Sigmoid colon (tissue), 7 donors: ENCODE measurements around the gene TATDN2. TPM values are rescaled to one million over a fixed set of nuclear protein-coding genes. Genes with fewer than 3 reads are reported as not detected.

Experiments
- DNase-seq: peaks from one replicate; pipeline ENCODE4 v3.0.0-alpha.2; 2019
- H3K27ac ChIP-seq, 4 donors: fragments of 200-600 bp; sonication (generic); one replicate each; pipeline ENCODE4 v1.5.1; 2016 to 2019; ENCODE audit warnings: mild to moderate bottlenecking in 1 of 4
- H3K27me3 ChIP-seq, 3 donors: fragments of 200-600 bp; sonication (generic); one replicate each; pipeline ENCODE4 v1.5.1; 2019; ENCODE audit warnings: mild to moderate bottlenecking in 1 of 3
- H3K36me3 ChIP-seq, 4 donors: fragments of 200-600 bp; sonication (generic); one replicate each; pipeline ENCODE4 v1.5.1; 2016 to 2019
- H3K4me1 ChIP-seq, 4 donors: fragments of 200-600 bp; sonication (generic); one replicate each; pipeline ENCODE4 v1.5.1; 2017 to 2019
- H3K4me3 ChIP-seq, 4 donors: fragments of 200-600 bp; sonication (generic); one replicate each; pipeline ENCODE4 v1.5.1; 2017 to 2019; ENCODE audit warnings: mild to moderate bottlenecking in 2 of 4, moderate library complexity in 1 of 4
- H3K9me3 ChIP-seq, 4 donors: fragments of 200-600 bp in 3 of 4; sonication (generic) in 3 of 4; one replicate each; pipeline versions ENCODE4 v1.5.1 to v1.6.1; 2013 to 2019
- CTCF ChIP-seq, 4 experiments: fragments of 450-650 bp in 3 of 4; fragments of 200-600 bp in 1 of 4; IDR thresholded peaks; one replicate each; pipeline ENCODE4 v1.5.1; 2016 to 2019; ENCODE audit warnings: antibody characterized with exemption in 4 of 4, mild to moderate bottlenecking in 3 of 4, moderate library complexity in 2 of 4
- EP300 ChIP-seq, 4 donors: sonication (generic); formaldehyde crosslinking; IDR thresholded peaks; one replicate each; pipeline ENCODE4 v1.6.1; 2017; ENCODE audit warnings: antibody characterized with exemption in 4 of 4
- POLR2A ChIP-seq, 2 donors: fragments of 450-650 bp; IDR thresholded peaks; one replicate each; pipeline ENCODE4 v1.6.1; 2016; ENCODE audit warnings: antibody characterized with exemption in 2 of 2, mild to moderate bottlenecking in 2 of 2, moderate library complexity in 2 of 2
- POLR2AphosphoS5 ChIP-seq, 4 donors: sonication (generic); formaldehyde crosslinking; IDR thresholded peaks; one replicate each; pipeline ENCODE4 v1.6.1; 2017; ENCODE audit warnings: antibody characterized with exemption in 4 of 4
- WGBS, 2 donors: extraction: QIAGEN DNeasy Blood & Tissue Kit; methylation state at CpG; one replicate each; pipeline ENCODE4 v1.1.7; 2013; 5-methylcytosine and 5-hydroxymethylcytosine counted together
- intact Hi-C: fragments of 100-400 bp; cut with DNase I; formaldehyde crosslinking; loops from one replicate; pipeline ENCODE4 v1.15.1; 2023
- polyA plus RNA-seq, 3 donors: library from polyadenylated mRNA; stranded (reverse); fragments of 200-250 nt; gene quantifications; one replicate each; pipeline ENCODE4 v1.2.3, GENCODE V29; 2013
- total RNA-seq, 4 donors: library from RNA; depleted of rRNA; stranded (reverse); fragments of >200 nt; gene quantifications; one replicate each; pipeline ENCODE4 v1.1.0, GENCODE V29; 2016
- donor health status: healthy with polysubstance abuse.
- donor health status: Bipolar disorder and iron deficiency.
- donor health status: healthy.

The TATDN2 gene
- total and polyA plus RNA-seq, 7 donors, result 11.2 to 25.7 (median 13.4) TPM

- Histone ChIP-seq H3K27ac (no peak overlapping the region), H3K4me3 (no peak overlapping the region), H3K27me3 (no peaks in the 10 kb centered on the region), H3K4me1 (peaks cover 0 to 4% (median 0%) of the 10 kb centered on the region in 4 donors), H3K9me3 (no peaks in the 10 kb centered on the region), H3K36me3 (peaks cover 0 to 30% (median 18%) of the 10 kb centered on the region in 4 donors)
- TF ChIP-seq CTCF (IDR thresholded peaks at IDR 0.05), result no peak
- no peak for TF ChIP-seq POLR2AphosphoS5 (IDR thresholded peaks at IDR 0.05)
- no peak for TF ChIP-seq POLR2A (IDR thresholded peaks at IDR 0.05)
- 90 to 91% methylated on average over 5 of the region's 5 CpGs for WGBS, 2 donors
- intact Hi-C loops, result no loop called here
- no peak for DNase-seq
Measured at GRCh38 chr3:10286133-10286524, 37.9 kb downstream of the TATDN2 start.

DNA sequence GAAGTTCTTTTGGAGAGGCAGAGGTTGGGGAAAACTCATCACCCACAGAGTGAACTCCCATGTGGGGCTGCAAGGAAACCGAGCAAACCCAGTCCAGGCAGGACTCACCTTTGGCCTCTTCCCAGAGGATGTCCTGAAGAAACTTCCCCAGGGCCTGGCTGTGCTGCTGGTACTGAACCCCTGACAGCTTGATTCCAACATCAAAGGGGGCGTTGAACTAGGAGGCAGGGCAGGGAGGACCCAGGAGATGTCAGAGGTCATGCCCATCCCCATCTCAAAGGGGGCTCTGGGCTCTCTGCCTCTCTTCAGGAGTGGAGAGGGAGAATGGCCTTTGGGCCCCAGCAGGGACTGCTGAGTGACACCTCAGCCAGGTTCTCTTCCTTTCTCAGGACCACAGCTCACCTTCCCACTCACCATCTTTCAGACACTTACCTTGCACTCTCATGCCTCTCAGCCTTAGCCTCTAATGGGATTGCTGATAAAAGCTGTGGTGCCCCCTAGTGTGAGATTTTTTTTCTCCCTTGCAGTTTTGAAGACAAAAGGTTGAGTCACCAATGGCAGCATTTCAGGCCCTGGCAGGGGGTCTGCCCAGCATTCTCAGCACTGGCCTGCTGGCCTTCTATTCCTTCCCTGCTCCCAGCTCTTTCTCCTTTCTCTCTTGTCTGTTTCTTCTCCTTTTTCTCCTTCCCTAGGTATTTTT is 38.5 kb downstream of the TATDN2 start:
- Histone ChIP-seq H3K27ac (no peak overlapping the region), H3K4me1 (peaks cover 0 to 4% (median 0%) of the 10 kb centered on the region in 4 donors), H3K36me3 (peaks cover 0 to 30% (median 17%) of the 10 kb centered on the region in 4 donors), H3K9me3 (no peaks in the 10 kb centered on the region), H3K27me3 (no peaks in the 10 kb centered on the region), H3K4me3 (no peak overlapping the region)
- intact Hi-C loops, result no loop called here
- DNase-seq, result no peak
- WGBS, 2 donors, result 86% methylated on average over 2 of the region's 2 CpGs
- TF ChIP-seq POLR2AphosphoS5 (IDR thresholded peaks at IDR 0.05) (no peak), POLR2A (IDR thresholded peaks at IDR 0.05) (no peak), CTCF (IDR thresholded peaks at IDR 0.05) (no peak), EP300 (IDR thresholded peaks at IDR 0.05) (no peak)

GRCh38 chr3:10287936-10288574 is 39.8 kb downstream of the TATDN2 start:
- Histone ChIP-seq H3K27me3 (no peaks in the 10 kb centered on the region), H3K36me3 (peaks cover 0 to 26% (median 12%) of the 10 kb centered on the region in 4 donors), H3K27ac (no peak overlapping the region), H3K4me1 (peaks cover 0 to 4% (median 0%) of the 10 kb centered on the region in 4 donors), H3K4me3 (no peak overlapping the region), H3K9me3 (no peaks in the 10 kb centered on the region)
- TF ChIP-seq CTCF (IDR thresholded peaks at IDR 0.05), result no peak
- TF ChIP-seq POLR2A (IDR thresholded peaks at IDR 0.05), result no peak
- no peak for TF ChIP-seq POLR2AphosphoS5 (IDR thresholded peaks at IDR 0.05)
- no peak for TF ChIP-seq EP300 (IDR thresholded peaks at IDR 0.05)
- intact Hi-C loops, result no loop called here
- DNase-seq, result no peak
- 95% methylated on average over 12 of the region's 12 CpGs for WGBS, 2 donors

DNA sequence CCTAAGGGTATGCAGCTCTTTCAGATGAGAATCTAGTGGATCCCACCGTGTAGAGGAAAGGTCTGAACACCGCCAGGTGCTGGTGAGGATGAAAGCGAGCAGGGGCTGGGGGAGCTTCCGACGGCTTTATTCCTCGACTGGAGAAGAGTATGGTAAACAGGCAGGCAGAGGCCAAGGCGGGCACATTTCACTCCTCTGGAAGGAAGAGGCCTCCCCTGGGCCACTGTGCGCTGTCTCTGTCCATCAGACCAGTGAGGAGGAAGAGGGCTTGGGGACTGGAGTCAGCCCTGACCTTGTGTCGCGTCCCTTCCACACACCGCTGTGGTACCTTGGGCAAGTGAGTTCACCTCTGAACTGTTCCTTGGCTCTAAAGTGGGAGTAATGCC is 40.3 kb downstream of the TATDN2 start:
- H3K4me1 ChIP-seq, result peaks cover 0 to 2% (median 0%) of the 10 kb centered on the region in 4 donors
- intact Hi-C loops, result no loop called here
- TF ChIP-seq CTCF (IDR thresholded peaks at IDR 0.05) (no peak), POLR2A (IDR thresholded peaks at IDR 0.05) (no peak), EP300 (IDR thresholded peaks at IDR 0.05) (no peak), POLR2AphosphoS5 (IDR thresholded peaks at IDR 0.05) (no peak)
- DNase-seq, result no peak
- 88 to 96% methylated on average over 11 of the region's 11 CpGs for WGBS, 2 donors
- H3K4me3 ChIP-seq, result no peak overlapping the region
- H3K27ac ChIP-seq, result no peak overlapping the region
- peaks cover 0 to 22% (median 11%) of the 10 kb centered on the region in 4 donors for H3K36me3 ChIP-seq
- H3K9me3 ChIP-seq, result no peaks in the 10 kb centered on the region
- no peaks in the 10 kb centered on the region for H3K27me3 ChIP-seq
